SU-DHL-6 (cell line): ENCODE data around the gene DLL4.

Experiments used
- H2AFZ ChIP-seq: fragments of 200-600 bp; sonication (generic); 2 replicates; pipeline ENCODE4 v1.6.1; 2014; ENCODE audit warnings: low read depth, mild to moderate bottlenecking, moderate library complexity, mixed read lengths, antibody characterized with exemption, low read length; ENCODE audit not compliant: severe bottlenecking
- H3F3A ChIP-seq: fragments of 200-600 bp; shearing (Covaris generic); 2 replicates; pipeline ENCODE4 v1.6.0; 2016; ENCODE audit warnings: antibody characterized with exemption, mild to moderate bottlenecking; ENCODE audit not compliant: insufficient read depth
- H3K27ac ChIP-seq: fragments of 200-600 bp; sonication (generic); 2 replicates; pipeline ENCODE4 v1.5.1; 2016; ENCODE audit warnings: low read depth, mild to moderate bottlenecking, low read length, moderate library complexity, mixed read lengths
- H3K27me3 ChIP-seq: fragments of 200-600 bp; sonication (generic), shearing (Covaris generic); 2 replicates; pipeline ENCODE4 v1.6.0; 2014; ENCODE audit warnings: mild to moderate bottlenecking, low read length
- H3K36me3 ChIP-seq: fragments of 200-600 bp; sonication (generic); 2 replicates; pipeline ENCODE4 v1.6.1; 2014; ENCODE audit warnings: mild to moderate bottlenecking, low read length, mixed read lengths
- H3K4me2 ChIP-seq: fragments of 300-600, 200-600 bp; shearing (Covaris generic), sonication (generic); 2 replicates; pipeline ENCODE4 v1.6.0; 2014; ENCODE audit warnings: low read length, low read depth, mild to moderate bottlenecking; ENCODE audit not compliant: poor library complexity, severe bottlenecking
- H3K4me3 ChIP-seq: fragments of 200-600 bp; sonication (generic); 2 replicates; pipeline ENCODE4 v1.5.1; 2014; ENCODE audit warnings: antibody characterized with exemption, low read length, mild to moderate bottlenecking, mixed read lengths; ENCODE audit not compliant: insufficient read depth, poor library complexity, severe bottlenecking
- H3K79me2 ChIP-seq: fragments of 200-600 bp; sonication (generic); 2 replicates; pipeline ENCODE4 v1.6.1; 2014; ENCODE audit warnings: mild to moderate bottlenecking, low read length, moderate library complexity; ENCODE audit not compliant: insufficient read depth
- H3K9ac ChIP-seq: fragments of 200-600 bp; sonication (generic); 2 replicates; pipeline ENCODE4 v1.7.0; 2014; ENCODE audit warnings: mild to moderate bottlenecking, low read length
- H3K9me2 ChIP-seq: fragments of 200-600 bp; sonication (generic); replicated peaks from 2 replicates; pipeline ENCODE4 v1.6.1; 2014; ENCODE audit warnings: low read length; ENCODE audit not compliant: insufficient read depth
- H3K9me3 ChIP-seq: fragments of 200-600 bp; sonication (generic); 2 replicates; pipeline ENCODE4 v1.6.1; 2014; ENCODE audit warnings: low read length, mixed read lengths; ENCODE audit not compliant: insufficient read depth
- H4K20me1 ChIP-seq: fragments of 200-600 bp; sonication (generic); 2 replicates; pipeline ENCODE4 v1.6.1; 2014; ENCODE audit warnings: low read depth, mild to moderate bottlenecking, antibody characterized with exemption, low read length, moderate library complexity, mixed read lengths
- CTCF ChIP-seq: fragments of 200-600 bp; sonication (generic); IDR thresholded peaks from one replicate; pipeline ENCODE4 v1.5.1; 2017; ENCODE audit warnings: antibody characterized with exemption, mild to moderate bottlenecking, low read length, moderate library complexity; ENCODE audit not compliant: insufficient read depth, poor library complexity, severe bottlenecking
- EZH2phosphoT487 ChIP-seq: fragments of 200-600 bp; sonication (generic), shearing (Covaris generic); conservative IDR thresholded peaks from 2 replicates; pipeline ENCODE4 v1.6.1; 2018; ENCODE audit warnings: mild to moderate bottlenecking, antibody characterized with exemption, low read length, moderate library complexity, mixed read lengths

The DLL4 gene

GRCh38 chr15:40908095-40908494 is 21.0 kb upstream of the DLL4 start:
- H3K9ac ChIP-seq: no peak overlapping the region
- no peak overlapping the region for H3K4me3 ChIP-seq
- H3K4me2 ChIP-seq: no peak overlapping the region
- H3K27me3 ChIP-seq: no peaks in the 10 kb centered on the region
- H3F3A ChIP-seq: no peaks in the 10 kb centered on the region
- TF ChIP-seq EZH2phosphoT487 (no peak), CTCF (no peak)
- no peak overlapping the region for H2AFZ ChIP-seq
- H3K27ac ChIP-seq: no peak overlapping the region
- H3K9me2 ChIP-seq: no peaks in the 10 kb centered on the region
- no peaks in the 10 kb centered on the region for H3K9me3 ChIP-seq
- no peaks in the 10 kb centered on the region for H4K20me1 ChIP-seq
- H3K79me2 ChIP-seq: no peaks in the 10 kb centered on the region
- no peaks in the 10 kb centered on the region for H3K36me3 ChIP-seq

GRCh38 chr15:40909662-40910630 is 19.2 kb upstream of the DLL4 start:
- H3K27me3 ChIP-seq: no peaks in the 10 kb centered on the region
- no peaks in the 10 kb centered on the region for H4K20me1 ChIP-seq
- H3K4me3 ChIP-seq: no peak overlapping the region
- no peaks in the 10 kb centered on the region for H3K36me3 ChIP-seq
- no peaks in the 10 kb centered on the region for H3K9me3 ChIP-seq
- H2AFZ ChIP-seq: no peak overlapping the region
- H3K79me2 ChIP-seq: no peaks in the 10 kb centered on the region
- H3K27ac ChIP-seq: no peak overlapping the region
- H3K4me2 ChIP-seq: no peak overlapping the region
- TF ChIP-seq EZH2phosphoT487: no peak
- TF ChIP-seq CTCF: no peak
- no peaks in the 10 kb centered on the region for H3K9me2 ChIP-seq
- H3K9ac ChIP-seq: no peak overlapping the region
- no peaks in the 10 kb centered on the region for H3F3A ChIP-seq

- no peaks in the 10 kb centered on the region for H3K27me3 ChIP-seq
- H3K79me2 ChIP-seq: no peaks in the 10 kb centered on the region
- H4K20me1 ChIP-seq: no peaks in the 10 kb centered on the region
- no peak overlapping the region for H3K27ac ChIP-seq
- H3K4me2 ChIP-seq: no peak overlapping the region
- H3K9ac ChIP-seq: no peak overlapping the region
- no peaks in the 10 kb centered on the region for H3K36me3 ChIP-seq
- H2AFZ ChIP-seq: no peak overlapping the region
- TF ChIP-seq CTCF (no peak), EZH2phosphoT487 (no peak)
- H3F3A ChIP-seq: no peaks in the 10 kb centered on the region
- H3K9me2 ChIP-seq: no peaks in the 10 kb centered on the region
- H3K4me3 ChIP-seq: no peak overlapping the region
- no peaks in the 10 kb centered on the region for H3K9me3 ChIP-seq
Observed at GRCh38 chr15:40911141-40911540, 18.0 kb upstream of the DLL4 start.
